ENCODE results near the gene SUGT1. TPM values are rescaled to one million over a fixed set of nuclear protein-coding genes. Genes with fewer than 3 reads are reported as not detected.
A peak's percentile ranks its signal among the peaks of the same experiment; 100 is the strongest.
"Not testable (repeated sequence)": the region's sequence is repeated elsewhere in the genome, so short reads cannot be mapped to it uniquely, and the experiment has no call there.

The SUGT1 gene
- total RNA-seq, 1 donor from 2014 or later: 72.3 TPM

DNA sequence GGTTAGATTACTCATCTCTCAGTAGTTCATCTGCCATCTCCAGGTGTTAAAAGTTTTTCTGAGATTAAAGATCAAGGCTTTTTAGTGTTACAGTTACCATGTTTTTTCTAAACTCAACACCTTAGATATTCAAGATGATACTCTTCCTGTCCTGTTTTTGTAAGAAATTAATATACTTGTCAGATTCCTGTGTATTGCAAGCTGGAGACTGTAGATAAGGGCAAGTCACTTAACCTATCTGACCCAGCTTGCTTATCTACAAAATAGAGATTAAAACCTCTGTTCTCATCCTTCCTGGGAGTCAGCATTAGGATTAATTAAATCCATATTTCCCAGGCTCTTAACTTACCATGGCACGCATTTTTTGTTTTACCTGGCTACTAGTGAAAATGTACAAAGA is 25.2 kb downstream of the SUGT1 start:
- H3K4me1 Mint-ChIP-seq (ENCODE audit: low read depth): peaks cover 4% of the 10 kb centered on the region
- H3K36me3 Mint-ChIP-seq (ENCODE audit: low read depth): peaks cover 51% of the 10 kb centered on the region
- no peaks in the 10 kb centered on the region for H3K9me3 Mint-ChIP-seq
- no peak overlapping the region for H3K27ac Mint-ChIP-seq
- H3K4me3 Mint-ChIP-seq (ENCODE audit: low read depth): no peak overlapping the region
- no peak for DNase-seq (ENCODE audit: low spot score)
- intact Hi-C loops (cut with micrococcal nuclease): no loop called here
- H3K27me3 Mint-ChIP-seq (ENCODE audit: low read depth): no peaks in the 10 kb centered on the region

DNA sequence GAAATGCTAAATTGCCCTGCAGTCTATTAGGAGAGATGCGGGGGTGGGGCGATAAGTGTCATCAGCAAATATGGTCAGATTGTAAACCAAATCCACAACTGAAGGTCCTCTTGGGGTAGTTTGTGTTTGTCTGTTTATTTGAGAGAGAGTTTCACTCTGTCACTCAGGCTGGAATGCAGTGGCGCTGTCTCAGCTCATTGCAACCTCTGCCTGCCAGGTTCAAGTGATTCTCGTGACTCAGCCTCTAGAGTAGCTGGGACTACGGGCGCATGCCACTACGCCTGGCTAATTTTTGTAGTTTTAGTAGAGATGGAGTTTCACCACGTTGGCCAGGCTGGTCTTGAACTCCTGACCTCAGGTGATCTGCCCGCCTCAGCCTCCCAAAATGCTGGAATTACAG is 33.2 kb downstream of the SUGT1 start:
- H3K4me3 Mint-ChIP-seq (ENCODE audit: low read depth); H3K27me3 Mint-ChIP-seq (ENCODE audit: low read depth); H3K4me1 Mint-ChIP-seq (ENCODE audit: low read depth); intact Hi-C loops (cut with micrococcal nuclease); DNase-seq (ENCODE audit: low spot score); H3K27ac Mint-ChIP-seq; H3K9me3 Mint-ChIP-seq: not testable (repeated sequence)
- peaks cover 64% of the 10 kb centered on the region for H3K36me3 Mint-ChIP-seq (ENCODE audit: low read depth)

DNA sequence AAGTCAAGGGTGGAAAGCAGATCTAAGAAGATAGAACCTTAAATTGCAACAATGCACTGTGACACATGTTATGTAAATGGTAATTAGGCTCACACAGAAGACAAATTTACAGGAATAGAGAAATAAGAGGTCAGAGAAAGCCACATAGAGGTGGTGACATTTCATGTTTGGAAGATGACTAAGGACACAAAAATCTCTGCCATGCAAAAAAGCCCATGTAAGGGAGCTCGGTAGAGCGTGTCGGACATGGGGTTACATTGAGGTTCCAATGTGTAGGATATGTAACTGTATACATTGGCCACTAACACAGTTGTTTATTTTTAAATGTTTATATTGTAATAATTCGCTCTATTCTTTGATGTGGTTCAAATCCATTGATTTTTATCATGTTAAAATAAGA is 33.7 kb downstream of the SUGT1 start:
- Mint-ChIP-seq H3K27ac (no peak overlapping the region), H3K4me1 (ENCODE audit: low read depth) (peaks cover 3% of the 10 kb centered on the region), H3K27me3 (ENCODE audit: low read depth) (no peaks in the 10 kb centered on the region), H3K9me3 (no peaks in the 10 kb centered on the region), H3K36me3 (ENCODE audit: low read depth) (peaks cover 62% of the 10 kb centered on the region), H3K4me3 (ENCODE audit: low read depth) (no peak overlapping the region)
- intact Hi-C loops (cut with micrococcal nuclease): no loop called here
- DNase-seq (ENCODE audit: low spot score): no peak

DNA sequence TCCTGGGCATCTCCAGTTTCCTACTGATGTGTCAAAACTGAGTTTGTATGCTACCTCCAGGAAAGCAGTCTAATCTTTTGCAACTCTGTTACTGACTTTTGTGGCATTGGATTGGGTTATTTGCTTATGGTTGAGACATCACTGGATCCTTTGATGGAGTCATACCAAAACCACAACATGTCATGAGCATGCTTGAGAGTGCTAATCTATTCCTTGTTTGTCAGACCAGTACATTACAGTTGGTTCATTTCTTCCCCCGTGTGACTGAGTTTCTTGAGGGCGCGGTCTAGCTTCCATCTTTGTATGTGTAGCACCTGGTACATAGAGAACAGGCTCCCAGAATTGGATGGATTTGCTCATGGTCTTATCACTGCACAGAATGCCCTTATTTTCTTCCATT is 43.2 kb downstream of the SUGT1 start:
- peak overlapping the region; percentile 50 for H3K27ac Mint-ChIP-seq
- no peaks in the 10 kb centered on the region for H3K9me3 Mint-ChIP-seq
- no peak overlapping the region for H3K4me3 Mint-ChIP-seq (ENCODE audit: low read depth)
- DNase-seq (ENCODE audit: low spot score): peak; percentile 12
- intact Hi-C loops (cut with micrococcal nuclease): loop anchor here (2.0 kb wide), 1 partner anchor 43 kb away; the partner anchor contains the start of gene SUGT1
- H3K27me3 Mint-ChIP-seq (ENCODE audit: low read depth): no peaks in the 10 kb centered on the region
- peaks cover 23% of the 10 kb centered on the region for H3K36me3 Mint-ChIP-seq (ENCODE audit: low read depth)
- H3K4me1 Mint-ChIP-seq (ENCODE audit: low read depth): peaks cover 11% of the 10 kb centered on the region

DNA sequence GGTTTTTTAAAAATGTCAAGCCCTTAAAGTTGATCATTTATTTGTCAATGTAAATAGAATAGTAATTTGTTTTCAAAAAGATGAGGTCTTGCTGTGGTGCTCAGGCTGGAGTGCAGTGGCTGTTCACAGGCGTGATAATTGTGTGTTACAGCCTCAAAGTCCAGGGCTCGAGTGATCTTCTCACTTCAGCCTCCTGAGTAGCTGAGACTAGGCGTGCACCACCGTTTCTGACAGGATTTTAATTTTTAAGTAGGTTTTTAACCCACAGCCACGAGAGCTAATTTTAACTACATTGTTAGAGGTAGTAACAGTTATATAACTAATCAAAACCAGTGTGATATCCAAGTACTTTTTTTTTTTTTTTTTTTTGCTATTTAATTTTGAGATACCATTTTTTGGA is 43.9 kb downstream of the SUGT1 start:
- H3K27me3 Mint-ChIP-seq (ENCODE audit: low read depth): no peaks in the 10 kb centered on the region
- no peak overlapping the region for H3K27ac Mint-ChIP-seq
- H3K36me3 Mint-ChIP-seq (ENCODE audit: low read depth): peaks cover 20% of the 10 kb centered on the region
- no peak for DNase-seq (ENCODE audit: low spot score)
- peaks cover 9% of the 10 kb centered on the region for H3K4me1 Mint-ChIP-seq (ENCODE audit: low read depth)
- no peak overlapping the region for H3K4me3 Mint-ChIP-seq (ENCODE audit: low read depth)
- H3K9me3 Mint-ChIP-seq: no peaks in the 10 kb centered on the region
- intact Hi-C loops (cut with micrococcal nuclease): no loop called here

DNA sequence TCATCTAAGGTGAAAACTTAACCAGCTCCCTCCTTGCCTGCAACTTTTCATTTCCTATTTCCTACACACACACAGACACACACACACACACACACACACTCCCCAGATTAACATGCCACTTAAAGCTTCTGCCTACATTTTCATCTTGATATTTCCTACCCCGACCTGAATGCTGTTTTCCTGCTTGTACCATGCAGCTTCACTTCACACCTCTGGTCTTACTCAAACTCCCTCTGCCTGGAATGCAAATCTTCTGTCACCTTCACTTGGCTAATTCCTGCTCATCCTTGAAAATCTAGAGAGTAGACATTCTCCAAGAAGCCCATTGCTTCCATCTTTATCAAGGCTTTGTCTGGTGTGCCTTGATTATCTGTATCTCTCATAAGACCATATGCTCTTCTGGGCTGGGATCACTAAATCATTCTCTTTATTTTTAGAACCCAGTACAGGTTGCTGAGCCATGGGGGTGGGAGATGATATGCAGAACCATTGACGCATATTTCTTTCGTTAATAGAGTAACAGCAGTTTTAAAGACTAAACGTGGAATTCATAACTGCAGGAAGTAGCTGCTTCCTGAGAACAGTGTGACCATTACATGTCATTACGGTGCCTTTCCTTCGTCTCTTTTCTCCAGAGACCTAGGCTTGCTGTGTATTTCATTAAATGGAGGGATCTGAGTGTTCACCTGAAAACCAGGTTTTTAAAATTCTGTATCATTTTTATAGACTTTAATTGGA is 49.3 kb downstream of the SUGT1 start:
- intact Hi-C loops (cut with micrococcal nuclease): no loop called here
- Mint-ChIP-seq H3K27ac (no peak overlapping the region), H3K27me3 (ENCODE audit: low read depth) (peaks cover 1% of the 10 kb centered on the region)

DNA sequence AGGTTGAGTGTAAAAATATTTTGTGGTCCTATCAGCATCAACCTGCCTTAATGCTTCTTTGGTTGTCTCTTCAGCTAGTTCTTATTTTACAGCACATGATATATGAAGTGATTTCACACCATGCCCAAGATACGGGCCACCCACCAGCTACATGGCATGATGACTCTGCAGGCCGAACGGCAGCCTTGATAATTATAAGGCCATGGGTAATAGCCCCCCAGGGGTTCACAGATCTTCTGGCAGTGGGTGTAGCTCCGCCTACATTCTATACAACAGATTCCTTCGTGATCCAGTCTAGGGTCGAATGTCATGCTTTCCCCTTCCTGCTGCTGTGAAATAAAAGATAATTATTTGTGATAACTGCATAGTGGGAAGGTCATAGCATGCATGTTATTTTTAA is 50.8 kb downstream of the SUGT1 start:
- Mint-ChIP-seq H3K27ac (no peak overlapping the region), H3K4me3 (ENCODE audit: low read depth) (no peak overlapping the region), H3K4me1 (ENCODE audit: low read depth) (peaks cover 2% of the 10 kb centered on the region), H3K9me3 (no peaks in the 10 kb centered on the region), H3K27me3 (ENCODE audit: low read depth) (peaks cover 4% of the 10 kb centered on the region), H3K36me3 (ENCODE audit: low read depth) (no peaks in the 10 kb centered on the region)
- intact Hi-C loops (cut with micrococcal nuclease): no loop called here
- no peak for DNase-seq (ENCODE audit: low spot score)

More for the DNA sequence above, 49.3 kb downstream of the SUGT1 start:
- H3K9me3 Mint-ChIP-seq: no peaks in the 10 kb centered on the region
- peaks cover 2% of the 10 kb centered on the region for H3K4me1 Mint-ChIP-seq (ENCODE audit: low read depth)
- no peak overlapping the region for H3K4me3 Mint-ChIP-seq (ENCODE audit: low read depth)
- H3K36me3 Mint-ChIP-seq (ENCODE audit: low read depth): peaks cover 7% of the 10 kb centered on the region
- DNase-seq (ENCODE audit: low spot score): no peak

DNA sequence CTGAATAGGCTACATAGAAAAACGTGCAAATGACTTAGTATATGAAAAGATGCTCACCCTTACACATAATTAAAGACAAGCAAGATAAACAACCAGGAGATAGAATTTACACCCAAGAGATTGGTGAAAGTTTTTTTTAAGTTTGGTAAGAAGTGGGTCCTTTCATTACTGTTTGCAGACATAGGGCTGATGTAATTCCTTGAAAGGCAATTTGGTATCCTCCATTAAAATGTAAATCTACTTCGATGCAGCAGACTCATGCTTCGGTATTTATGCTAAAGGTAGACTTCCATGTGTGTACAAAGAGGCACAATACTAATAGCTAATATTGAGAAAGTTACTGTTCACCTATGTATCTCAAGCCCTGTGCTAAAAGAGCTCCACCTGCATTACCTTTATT is 53.4 kb downstream of the SUGT1 start:
- Mint-ChIP-seq H3K36me3 (ENCODE audit: low read depth) (no peaks in the 10 kb centered on the region), H3K9me3 (no peaks in the 10 kb centered on the region), H3K4me1 (ENCODE audit: low read depth) (peaks cover 2% of the 10 kb centered on the region), H3K27ac (no peak overlapping the region), H3K4me3 (ENCODE audit: low read depth) (no peak overlapping the region), H3K27me3 (ENCODE audit: low read depth) (peaks cover 4% of the 10 kb centered on the region)
- intact Hi-C loops (cut with micrococcal nuclease): no loop called here
- DNase-seq (ENCODE audit: low spot score): no peak

DNA sequence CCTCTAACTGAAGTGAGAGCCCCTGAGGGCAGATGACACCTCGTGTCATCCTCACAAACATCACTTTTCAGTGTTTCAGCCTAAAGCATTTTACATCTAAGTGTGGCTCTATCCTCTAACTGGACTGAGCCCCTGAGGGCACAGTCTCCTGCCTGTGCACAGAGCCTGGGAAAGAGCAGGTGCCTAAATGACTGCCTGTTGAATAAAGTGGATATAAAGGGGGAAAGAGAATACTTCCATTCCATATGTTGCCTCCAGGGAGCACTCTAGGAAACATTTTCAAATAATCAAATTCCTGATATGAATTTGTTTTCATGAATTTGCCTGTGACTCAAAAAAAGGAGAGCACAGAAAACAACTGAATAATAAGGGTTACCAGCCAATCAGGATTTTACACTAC is 54.7 kb downstream of the SUGT1 start:
- Mint-ChIP-seq H3K9me3 (no peaks in the 10 kb centered on the region), H3K27ac (no peak overlapping the region), H3K27me3 (ENCODE audit: low read depth) (peaks cover 4% of the 10 kb centered on the region), H3K4me1 (ENCODE audit: low read depth) (no peaks in the 10 kb centered on the region), H3K36me3 (ENCODE audit: low read depth) (no peaks in the 10 kb centered on the region), H3K4me3 (ENCODE audit: low read depth) (no peak overlapping the region)
- intact Hi-C loops (cut with micrococcal nuclease): no loop called here
- no peak for DNase-seq (ENCODE audit: low spot score)

DNA sequence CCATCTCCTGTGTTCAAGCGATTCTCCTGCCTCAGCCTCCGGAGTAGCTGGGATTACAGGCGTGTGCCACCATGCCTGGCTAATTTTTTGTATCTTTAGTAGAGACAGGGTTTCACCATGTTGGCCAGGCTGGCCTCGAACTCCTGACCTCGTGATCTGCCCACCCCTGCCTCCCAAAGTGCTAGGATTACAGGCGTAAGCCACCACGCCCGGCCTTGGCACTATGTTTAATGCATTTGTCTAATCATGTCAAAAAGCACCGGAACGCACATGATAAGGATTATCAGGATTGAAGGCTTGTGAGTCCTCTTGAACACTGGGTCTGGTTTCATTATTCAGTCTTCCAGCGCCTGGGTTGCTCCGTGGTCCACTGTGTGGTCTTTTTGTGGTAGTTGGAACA is 55.6 kb downstream of the SUGT1 start:
- DNase-seq (ENCODE audit: low spot score); H3K9me3 Mint-ChIP-seq; intact Hi-C loops (cut with micrococcal nuclease); H3K36me3 Mint-ChIP-seq (ENCODE audit: low read depth); H3K4me1 Mint-ChIP-seq (ENCODE audit: low read depth); H3K4me3 Mint-ChIP-seq (ENCODE audit: low read depth); H3K27me3 Mint-ChIP-seq (ENCODE audit: low read depth); H3K27ac Mint-ChIP-seq: not testable (repeated sequence)

DNA sequence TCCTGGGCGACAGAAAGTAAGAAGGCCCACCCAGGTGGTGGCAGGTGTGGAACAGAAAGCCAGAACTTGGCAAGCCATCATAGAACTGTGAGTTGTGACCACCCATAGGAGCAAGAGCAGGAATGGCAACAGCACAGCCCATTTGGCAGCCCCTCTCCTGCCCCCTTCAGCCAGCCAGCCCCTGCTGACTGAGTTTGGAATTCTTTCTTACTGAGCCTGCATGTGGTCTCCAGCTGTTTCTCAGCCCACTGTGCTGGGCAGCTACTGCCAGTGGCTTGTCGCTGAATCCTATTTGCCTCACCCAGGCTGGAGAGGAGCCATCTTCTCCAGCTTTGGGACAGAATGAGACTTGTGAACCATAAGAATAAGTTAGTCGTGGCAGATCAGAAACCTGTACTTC is 58.6 kb downstream of the SUGT1 start:
- Mint-ChIP-seq H3K27ac (no peak overlapping the region), H3K4me3 (ENCODE audit: low read depth) (no peak overlapping the region), H3K27me3 (ENCODE audit: low read depth) (peaks cover 8% of the 10 kb centered on the region), H3K36me3 (ENCODE audit: low read depth) (no peaks in the 10 kb centered on the region), H3K4me1 (ENCODE audit: low read depth) (no peaks in the 10 kb centered on the region), H3K9me3 (no peaks in the 10 kb centered on the region)
- intact Hi-C loops (cut with micrococcal nuclease): no loop called here
- no peak for DNase-seq (ENCODE audit: low spot score)

DNA sequence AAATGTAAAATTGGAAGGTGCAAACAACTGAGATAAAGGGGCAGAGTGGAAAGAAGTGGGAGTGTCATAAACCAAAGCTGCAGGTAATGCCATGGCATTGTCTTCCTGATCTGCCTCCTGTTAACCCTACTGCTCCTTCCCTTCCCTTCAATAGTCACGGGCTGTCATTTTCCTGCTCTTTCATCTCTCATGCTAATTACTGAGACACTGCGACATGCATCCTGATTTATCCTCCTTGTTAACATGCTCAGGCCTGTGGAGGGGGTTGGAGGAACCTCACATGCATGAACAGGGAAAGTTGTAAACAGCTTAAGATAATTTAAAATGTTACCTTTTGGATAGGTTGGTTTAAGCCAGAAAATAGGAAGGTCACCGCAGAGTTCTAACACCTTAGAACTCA is 59.7 kb downstream of the SUGT1 start:
- Mint-ChIP-seq H3K9me3 (no peaks in the 10 kb centered on the region), H3K4me3 (ENCODE audit: low read depth) (no peak overlapping the region), H3K4me1 (ENCODE audit: low read depth) (no peaks in the 10 kb centered on the region), H3K27ac (no peak overlapping the region), H3K27me3 (ENCODE audit: low read depth) (peaks cover 7% of the 10 kb centered on the region), H3K36me3 (ENCODE audit: low read depth) (no peaks in the 10 kb centered on the region)
- intact Hi-C loops (cut with micrococcal nuclease): no loop called here
- no peak for DNase-seq (ENCODE audit: low spot score)

DNA sequence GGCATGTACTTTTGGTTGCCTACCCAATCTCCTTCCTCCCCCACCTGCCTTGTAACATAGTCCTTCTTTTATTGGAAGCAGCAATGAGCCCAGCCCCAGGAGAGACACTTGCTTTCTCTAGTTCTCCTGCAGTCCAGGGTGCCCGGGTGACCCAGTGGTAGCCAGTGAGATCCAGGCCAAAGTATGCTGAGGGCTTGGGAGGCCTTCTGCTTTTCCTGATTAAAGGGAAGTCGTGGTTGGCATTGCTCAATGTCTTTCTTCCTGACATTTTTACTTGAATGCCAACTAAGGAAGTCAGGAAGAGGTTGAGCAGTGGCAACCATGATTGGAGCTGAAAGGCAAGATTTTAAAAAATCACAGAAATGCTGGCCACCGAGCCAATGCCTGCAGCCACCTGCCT is 61.3 kb downstream of the SUGT1 start:
- Mint-ChIP-seq H3K27me3 (ENCODE audit: low read depth) (peaks cover 9% of the 10 kb centered on the region), H3K36me3 (ENCODE audit: low read depth) (no peaks in the 10 kb centered on the region), H3K4me1 (ENCODE audit: low read depth) (no peaks in the 10 kb centered on the region), H3K9me3 (peaks cover 8% of the 10 kb centered on the region), H3K4me3 (ENCODE audit: low read depth) (no peak overlapping the region), H3K27ac (no peak overlapping the region)
- no peak for DNase-seq (ENCODE audit: low spot score)
- intact Hi-C loops (cut with micrococcal nuclease): no loop called here

DNA sequence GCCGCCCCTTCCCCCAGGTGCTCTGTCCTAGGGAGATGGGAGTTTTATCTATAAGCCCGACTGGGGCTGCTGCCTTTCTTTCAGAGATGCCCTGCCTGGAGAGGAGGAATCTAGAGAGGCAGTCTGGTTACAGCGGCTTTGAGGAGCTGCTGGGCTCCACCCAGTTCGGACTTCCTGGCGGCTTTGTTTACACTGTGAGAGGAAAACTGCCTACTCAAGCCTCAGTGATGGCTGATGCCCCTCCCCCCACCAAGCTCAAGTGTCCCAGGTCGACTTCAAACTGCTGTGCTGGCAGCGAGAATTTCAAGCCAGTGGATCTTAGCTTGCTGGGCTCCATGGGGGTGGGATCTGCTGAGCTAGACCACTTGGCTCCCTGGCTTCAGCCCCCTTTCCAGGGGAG is 68.3 kb downstream of the SUGT1 start:
- H3K27me3 Mint-ChIP-seq (ENCODE audit: low read depth); H3K9me3 Mint-ChIP-seq; H3K4me3 Mint-ChIP-seq (ENCODE audit: low read depth); H3K4me1 Mint-ChIP-seq (ENCODE audit: low read depth); DNase-seq (ENCODE audit: low spot score); intact Hi-C loops (cut with micrococcal nuclease); H3K36me3 Mint-ChIP-seq (ENCODE audit: low read depth); H3K27ac Mint-ChIP-seq: not testable (repeated sequence)
